Measurements from ENCODE around the gene TPX2.

DNA sequence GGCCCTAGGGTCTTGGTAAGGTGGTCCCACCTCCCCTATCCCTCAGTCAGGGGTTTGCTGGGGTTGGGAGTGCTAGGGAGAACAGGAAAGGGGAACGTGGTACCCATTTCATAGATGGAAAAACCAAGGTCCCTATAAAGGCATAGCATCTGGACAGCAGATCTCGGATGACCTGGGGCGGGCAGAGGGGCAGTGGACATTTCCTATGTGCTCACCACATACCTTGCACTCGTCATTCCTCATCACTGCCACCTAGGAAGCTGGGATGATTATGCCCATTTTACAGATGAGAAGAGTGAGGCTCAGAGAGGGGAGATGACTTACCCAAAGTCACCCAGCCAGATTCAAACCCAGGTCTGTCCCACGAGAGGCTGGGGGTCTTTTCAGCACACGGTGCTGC lies 92.1 kb downstream of the TPX2 start:
- TF ChIP-seq ZFP30 (CRISPR knock-in tag; IDR thresholded peaks at IDR 0.05) (no peak), ARNTL (CRISPR knock-in tag; IDR thresholded peaks at IDR 0.05; ENCODE audit: borderline replicate concordance, low read depth) (no peak), TCF4 (CRISPR knock-in tag; IDR thresholded peaks at IDR 0.05; ENCODE audit: borderline replicate concordance) (no peak), SNAI2 (CRISPR knock-in tag; IDR thresholded peaks at IDR 0.05) (no peak), RARB (CRISPR knock-in tag; IDR thresholded peaks at IDR 0.05) (no peak), OSR1 (CRISPR knock-in tag; IDR thresholded peaks at IDR 0.05) (no peak), ESRRG (CRISPR knock-in tag; IDR thresholded peaks at IDR 0.05) (no peak)
- TF ChIP-seq, protein P1, sequence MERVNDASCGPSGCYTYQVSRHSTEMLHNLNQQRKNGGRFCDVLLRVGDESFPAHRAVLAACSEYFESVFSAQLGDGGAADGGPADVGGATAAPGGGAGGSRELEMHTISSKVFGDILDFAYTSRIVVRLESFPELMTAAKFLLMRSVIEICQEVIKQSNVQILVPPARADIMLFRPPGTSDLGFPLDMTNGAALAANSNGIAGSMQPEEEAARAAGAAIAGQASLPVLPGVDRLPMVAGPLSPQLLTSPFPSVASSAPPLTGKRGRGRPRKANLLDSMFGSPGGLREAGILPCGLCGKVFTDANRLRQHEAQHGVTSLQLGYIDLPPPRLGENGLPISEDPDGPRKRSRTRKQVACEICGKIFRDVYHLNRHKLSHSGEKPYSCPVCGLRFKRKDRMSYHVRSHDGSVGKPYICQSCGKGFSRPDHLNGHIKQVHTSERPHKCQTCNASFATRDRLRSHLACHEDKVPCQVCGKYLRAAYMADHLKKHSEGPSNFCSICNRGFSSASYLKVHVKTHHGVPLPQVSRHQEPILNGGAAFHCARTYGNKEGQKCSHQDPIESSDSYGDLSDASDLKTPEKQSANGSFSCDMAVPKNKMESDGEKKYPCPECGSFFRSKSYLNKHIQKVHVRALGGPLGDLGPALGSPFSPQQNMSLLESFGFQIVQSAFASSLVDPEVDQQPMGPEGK (CRISPR knock-in tag; IDR thresholded peaks at IDR 0.05; ENCODE audit: borderline replicate concordance): no peak
- TF ChIP-seq, protein P2, sequence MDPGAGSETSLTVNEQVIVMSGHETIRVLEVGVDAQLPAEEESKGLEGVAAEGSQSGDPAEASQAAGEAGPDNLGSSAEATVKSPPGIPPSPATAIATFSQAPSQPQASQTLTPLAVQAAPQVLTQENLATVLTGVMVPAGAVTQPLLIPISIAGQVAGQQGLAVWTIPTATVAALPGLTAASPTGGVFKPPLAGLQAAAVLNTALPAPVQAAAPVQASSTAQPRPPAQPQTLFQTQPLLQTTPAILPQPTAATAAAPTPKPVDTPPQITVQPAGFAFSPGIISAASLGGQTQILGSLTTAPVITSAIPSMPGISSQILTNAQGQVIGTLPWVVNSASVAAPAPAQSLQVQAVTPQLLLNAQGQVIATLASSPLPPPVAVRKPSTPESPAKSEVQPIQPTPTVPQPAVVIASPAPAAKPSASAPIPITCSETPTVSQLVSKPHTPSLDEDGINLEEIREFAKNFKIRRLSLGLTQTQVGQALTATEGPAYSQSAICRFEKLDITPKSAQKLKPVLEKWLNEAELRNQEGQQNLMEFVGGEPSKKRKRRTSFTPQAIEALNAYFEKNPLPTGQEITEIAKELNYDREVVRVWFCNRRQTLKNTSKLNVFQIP (CRISPR knock-in tag; IDR thresholded peaks at IDR 0.05; ENCODE audit: borderline replicate concordance, low read depth): no peak
- TF ChIP-seq, protein P3, sequence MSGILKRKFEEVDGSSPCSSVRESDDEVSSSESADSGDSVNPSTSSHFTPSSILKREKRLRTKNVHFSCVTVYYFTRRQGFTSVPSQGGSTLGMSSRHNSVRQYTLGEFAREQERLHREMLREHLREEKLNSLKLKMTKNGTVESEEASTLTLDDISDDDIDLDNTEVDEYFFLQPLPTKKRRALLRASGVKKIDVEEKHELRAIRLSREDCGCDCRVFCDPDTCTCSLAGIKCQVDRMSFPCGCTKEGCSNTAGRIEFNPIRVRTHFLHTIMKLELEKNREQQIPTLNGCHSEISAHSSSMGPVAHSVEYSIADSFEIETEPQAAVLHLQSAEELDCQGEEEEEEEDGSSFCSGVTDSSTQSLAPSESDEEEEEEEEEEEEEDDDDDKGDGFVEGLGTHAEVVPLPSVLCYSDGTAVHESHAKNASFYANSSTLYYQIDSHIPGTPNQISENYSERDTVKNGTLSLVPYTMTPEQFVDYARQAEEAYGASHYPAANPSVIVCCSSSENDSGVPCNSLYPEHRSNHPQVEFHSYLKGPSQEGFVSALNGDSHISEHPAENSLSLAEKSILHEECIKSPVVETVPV (CRISPR knock-in tag; IDR thresholded peaks at IDR 0.05): no peak
- TF ChIP-seq, protein P4, sequence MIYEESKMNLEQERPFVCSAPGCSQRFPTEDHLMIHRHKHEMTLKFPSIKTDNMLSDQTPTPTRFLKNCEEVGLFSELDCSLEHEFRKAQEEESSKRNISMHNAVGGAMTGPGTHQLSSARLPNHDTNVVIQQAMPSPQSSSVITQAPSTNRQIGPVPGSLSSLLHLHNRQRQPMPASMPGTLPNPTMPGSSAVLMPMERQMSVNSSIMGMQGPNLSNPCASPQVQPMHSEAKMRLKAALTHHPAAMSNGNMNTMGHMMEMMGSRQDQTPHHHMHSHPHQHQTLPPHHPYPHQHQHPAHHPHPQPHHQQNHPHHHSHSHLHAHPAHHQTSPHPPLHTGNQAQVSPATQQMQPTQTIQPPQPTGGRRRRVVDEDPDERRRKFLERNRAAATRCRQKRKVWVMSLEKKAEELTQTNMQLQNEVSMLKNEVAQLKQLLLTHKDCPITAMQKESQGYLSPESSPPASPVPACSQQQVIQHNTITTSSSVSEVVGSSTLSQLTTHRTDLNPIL (CRISPR knock-in tag; IDR thresholded peaks at IDR 0.05; ENCODE audit: low read depth): no peak
